SK-N-SH (cell line): ENCODE data around the gene ACSL3. TPM values are rescaled to one million over a fixed set of nuclear protein-coding genes. Genes with fewer than 3 reads are reported as not detected.
A peak's percentile ranks its signal among the peaks of the same experiment; 100 is the strongest.

Experiments used
- CTCF ChIA-PET: fragments of 300-600, 350-600 bp; formaldehyde crosslinking; extraction: SDS; loops from one replicate; lab custom pipeline; 2021; lab: Yijun Ruan, JAX
- POLR2A ChIA-PET: fragments of 350-600 bp; sonication (Branson Sonifier 250); formaldehyde crosslinking; extraction: SDS; loops from one replicate; lab custom pipeline; 2020; ENCODE audit warnings: antibody characterized with exemption, inconsistent platforms; lab: Yijun Ruan, JAX
- DNase-seq: peaks from one replicate; pipeline ENCODE4 v3.0.0; 2012
- H2AFZ ChIP-seq: fragments of 200-600 bp; sonication (generic); 2 replicates; pipeline ENCODE4 v1.8.1; 2016; ENCODE audit warnings: antibody characterized with exemption, mild to moderate bottlenecking, low read depth
- H3F3A ChIP-seq: fragments of 200-600 bp; sonication (generic); replicated peaks from 2 replicates; pipeline ENCODE3; 2016; ENCODE audit warnings: antibody characterized with exemption, mild to moderate bottlenecking; ENCODE audit not compliant: insufficient read depth
- H3K27ac ChIP-seq, 2 experiments: fragments of 200-500 bp in 1 of 2; fragments of 200-600 bp in 1 of 2; sonication (Bioruptor generic) in 1 of 2; sonication (generic), shearing (Covaris generic) in 1 of 2; 2 replicates each; pipeline versions ENCODE4 v1.5.1 to v1.6.1; 2014 to 2016; ENCODE audit warnings: low read depth in 2 of 2, inconsistent platforms in 1 of 2, low read length in 1 of 2, mild to moderate bottlenecking in 1 of 2, mixed read lengths in 1 of 2
- H3K27me3 ChIP-seq: fragments of 200-600 bp; sonication (generic), shearing (Covaris generic); 2 replicates; pipeline ENCODE4 v1.6.1; 2016; ENCODE audit warnings: mixed run types; ENCODE audit not compliant: insufficient read depth
- H3K36me3 ChIP-seq, 2 experiments: fragments of 200-500 bp in 1 of 2; fragments of 200-600 bp in 1 of 2; sonication (Bioruptor generic) in 1 of 2; sonication (generic) in 1 of 2; replicated peaks in 1 of 2; 2 replicates each; pipeline versions ENCODE3 to v1.5.1; 2014 to 2016; ENCODE audit warnings: low read length in 1 of 2, mild to moderate bottlenecking in 1 of 2; ENCODE audit not compliant: insufficient read depth in 2 of 2, control insufficient read depth in 1 of 2
- H3K4me1 ChIP-seq, 2 experiments: fragments of 200-500 bp in 1 of 2; fragments of 200-600 bp in 1 of 2; sonication (Bioruptor generic) in 1 of 2; sonication (generic), shearing (Covaris generic) in 1 of 2; 2 replicates each; pipeline versions ENCODE4 v1.5.1 to v1.6.1; 2014 to 2016; ENCODE audit warnings: low read depth in 1 of 2, low read length in 1 of 2, mixed run types in 1 of 2; ENCODE audit not compliant: insufficient read depth in 2 of 2, control insufficient read depth in 1 of 2
- H3K4me2 ChIP-seq: fragments of 200-600 bp; sonication (generic), shearing (Covaris generic); 2 replicates; pipeline ENCODE4 v1.6.1; 2017; ENCODE audit warnings: mixed run types
- H3K4me3 ChIP-seq, 2 experiments: fragments of 200-500 bp in 1 of 2; fragments of 200-600 bp in 1 of 2; sonication (Bioruptor generic) in 1 of 2; sonication (generic), shearing (Covaris generic) in 1 of 2; 2 replicates each; pipeline versions ENCODE4 v1.5.1 to v1.8.1; 2014 to 2016; ENCODE audit warnings: low read depth in 2 of 2, inconsistent platforms in 1 of 2, low read length in 1 of 2, mild to moderate bottlenecking in 1 of 2, mixed read lengths in 1 of 2, moderate library complexity in 1 of 2
- H3K79me2 ChIP-seq: fragments of 200-600 bp; sonication (generic); 2 replicates; pipeline ENCODE4 v1.8.1; 2017; ENCODE audit warnings: mild to moderate bottlenecking; ENCODE audit not compliant: insufficient read depth
- H3K9ac ChIP-seq: fragments of 200-600 bp; sonication (generic); 2 replicates; pipeline ENCODE4 v1.6.1; 2017; ENCODE audit warnings: mixed run types
- H3K9me2 ChIP-seq: fragments of 200-600 bp; sonication (generic); 2 replicates; pipeline ENCODE4 v1.6.1; 2017; ENCODE audit warnings: mixed run types
- H3K9me3 ChIP-seq: fragments of 200-600 bp; sonication (generic); 2 replicates; pipeline ENCODE4 v1.6.1; 2017; ENCODE audit warnings: mixed run types, mild to moderate bottlenecking, moderate library complexity
- H4K20me1 ChIP-seq: fragments of 200-600 bp; sonication (generic); 2 replicates; pipeline ENCODE4 v1.6.1; 2017; ENCODE audit warnings: mild to moderate bottlenecking, mixed run types; ENCODE audit not compliant: insufficient read depth
- EP300 ChIP-seq, 2 experiments: IDR thresholded peaks; 2 replicates each; pipeline versions ENCODE4 v1.4.0 to v1.6.1; 2012; ENCODE audit warnings: borderline replicate concordance in 1 of 2, low read depth in 1 of 2, low read length in 1 of 2
- FOSL2 ChIP-seq: IDR thresholded peaks from 2 replicates; pipeline ENCODE4 v1.4.0; 2012; ENCODE audit warnings: low read depth, mild to moderate bottlenecking, moderate library complexity, borderline replicate concordance
- FOXM1 ChIP-seq: IDR thresholded peaks from 2 replicates; pipeline ENCODE4 v1.4.0; 2012; ENCODE audit warnings: low read depth, mild to moderate bottlenecking
- GABPA ChIP-seq: IDR thresholded peaks from 2 replicates; pipeline ENCODE4 v1.4.0; 2012; ENCODE audit warnings: low read depth, mild to moderate bottlenecking
- IRF3 ChIP-seq: fragments of 150-350 bp; IDR thresholded peaks from 2 replicates; pipeline ENCODE4 v1.6.1; 2016; ENCODE audit warnings: mild to moderate bottlenecking, low read depth, low read length
- JUND ChIP-seq: IDR thresholded peaks from 2 replicates; pipeline ENCODE4 v1.4.0; 2012
- MAX ChIP-seq: IDR thresholded peaks from 2 replicates; pipeline ENCODE4 v1.4.0; 2012; ENCODE audit warnings: low read depth
- MEF2A ChIP-seq: IDR thresholded peaks from 2 replicates; pipeline ENCODE4 v1.4.0; 2012; ENCODE audit warnings: low read depth, borderline replicate concordance
- MXI1 ChIP-seq: IDR thresholded peaks from 2 replicates; pipeline ENCODE4 v1.6.1; 2012; ENCODE audit warnings: mild to moderate bottlenecking, low read depth, low read length, improper control_type of control experiment
- NFIC ChIP-seq: IDR thresholded peaks from 2 replicates; pipeline ENCODE4 v1.4.0; 2012; ENCODE audit warnings: borderline replicate concordance
- PBX3 ChIP-seq: IDR thresholded peaks from 2 replicates; pipeline ENCODE4; 2012
- POLR2AphosphoS5 ChIP-seq: IDR thresholded peaks from 2 replicates; pipeline ENCODE4 v1.6.1; 2012; ENCODE audit warnings: low read depth, low read length
- RAD21 ChIP-seq: IDR thresholded peaks from 2 replicates; pipeline ENCODE4 v1.6.1; 2012; ENCODE audit warnings: mild to moderate bottlenecking, low read length
- RCOR1 ChIP-seq: fragments of 150-350 bp; IDR thresholded peaks from 2 replicates; pipeline ENCODE4 v1.6.1; 2017; ENCODE audit warnings: antibody characterized with exemption, low read length
- REST ChIP-seq: IDR thresholded peaks from 2 replicates; pipeline ENCODE4 v1.6.1; 2012; ENCODE audit warnings: mild to moderate bottlenecking, low read depth, low read length, moderate library complexity
- RFX5 ChIP-seq: IDR thresholded peaks from 2 replicates; pipeline ENCODE4 v1.6.1; 2012; ENCODE audit warnings: mild to moderate bottlenecking, improper control_type of control experiment, low read length
- RXRA ChIP-seq: IDR thresholded peaks from 2 replicates; pipeline ENCODE4 v1.4.0; 2012; ENCODE audit warnings: low read depth, mild to moderate bottlenecking, borderline replicate concordance
- SIN3A ChIP-seq: IDR thresholded peaks from 2 replicates; pipeline ENCODE4 v1.6.1; 2012; ENCODE audit warnings: low read depth, mild to moderate bottlenecking, low read length, moderate library complexity, borderline replicate concordance
- SMC3 ChIP-seq: IDR thresholded peaks from 2 replicates; pipeline ENCODE4 v1.6.1; 2012; ENCODE audit warnings: low read depth, low read length, improper control_type of control experiment
- TCF12 ChIP-seq: IDR thresholded peaks from 2 replicates; pipeline ENCODE4 v1.4.0; 2012
- TEAD4 ChIP-seq: IDR thresholded peaks from 2 replicates; pipeline ENCODE4 v1.4.0; 2012; ENCODE audit warnings: mild to moderate bottlenecking, borderline replicate concordance; ENCODE audit not compliant: insufficient read depth
- USF1 ChIP-seq: IDR thresholded peaks from 2 replicates; pipeline ENCODE4 v1.4.0; 2012; ENCODE audit warnings: low read depth, borderline replicate concordance
- YY1 ChIP-seq: IDR thresholded peaks from 2 replicates; pipeline ENCODE4 v1.4.0; 2012; ENCODE audit warnings: low read depth, mild to moderate bottlenecking
- WGBS: methylation state at CpG from one replicate; pipeline ENCODE4 v1.1.6; 2017; ENCODE audit warnings: low lambda C conversion rate; 5-methylcytosine and 5-hydroxymethylcytosine counted together
- polyA plus RNA-seq, 3 experiments: library from polyadenylated mRNA; depleted of rRNA; stranded (reverse); fragments of >200 nt; gene quantifications; 2 replicates each; pipeline ENCODE4 v1.2.3, GENCODE V29; 2012

The ACSL3 gene
- polyA plus RNA-seq, 1 of the 3 experiments (the other 2 are of a cell fraction), result 15.7 TPM

GRCh38 chr2:222955008-222955407 is 94.2 kb downstream of the ACSL3 start (continued):
- TF ChIP-seq REST (no peak), JUND (no peak)

GRCh38 chr2:222959358-222959757 is 98.5 kb downstream of the ACSL3 start:
- peak overlapping the region; percentile 25 for H3K4me2 ChIP-seq
- H3K4me1 ChIP-seq, result peaks cover 0 to 16% of the 10 kb centered on the region in 2 experiments; a peak in 3 of 4 replicates
- POLR2A ChIA-PET, result no interaction called here
- 37% methylated on average over 4 of the region's 4 CpGs for WGBS
- CTCF ChIA-PET, result interaction anchor here (0.5 to 3.2 kb wide), 6 partner anchors 10 to 838 kb away, joined by 3 to 13 read pairs (median 4); no protein-coding TSS in a partner anchor
- peaks cover 6% of the 10 kb centered on the region for H3F3A ChIP-seq
- H3K9me3 ChIP-seq, result no peaks in the 10 kb centered on the region
- peak overlapping the region; percentile 53; the same call in 1 of the 2 replicates for H2AFZ ChIP-seq
- peak overlapping the region in 1 of 2 experiments; percentile 49; a peak in 2 of 4 replicates for H3K27ac ChIP-seq
- H3K36me3 ChIP-seq, result peaks cover 0 to 7% of the 10 kb centered on the region in 2 experiments
- DNase-seq, result no peak
- H3K9ac ChIP-seq, result peak overlapping the region; percentile 35; the same call in 1 of the 2 replicates
- no peak overlapping the region for H3K4me3 ChIP-seq
- no peaks in the 10 kb centered on the region for H3K79me2 ChIP-seq
- no peaks in the 10 kb centered on the region for H3K27me3 ChIP-seq
- no peaks in the 10 kb centered on the region for H3K9me2 ChIP-seq
- no peaks in the 10 kb centered on the region for H4K20me1 ChIP-seq
- TF ChIP-seq POLR2AphosphoS5, result no peak
- no peak; the same call in 1 of the 2 replicates for TF ChIP-seq PBX3
- no peak for TF ChIP-seq USF1
- no peak for TF ChIP-seq RFX5
- no peak for TF ChIP-seq IRF3
- TF ChIP-seq SIN3A, result no peak
- TF ChIP-seq JUND, result peak; percentile 32; the same call in 1 of the 2 replicates
- no peak; the same call in 1 of the 2 replicates for TF ChIP-seq NFIC
- peak in 1 of 2 experiments; percentile 11; a peak in 1 of 4 replicates for TF ChIP-seq EP300 (IDR thresholded peaks at IDR 0.05; ENCODE audit: borderline replicate concordance in 1 of 2, low read depth in 1 of 2, low read length in 1 of 2)
- no peak for TF ChIP-seq RXRA
- peak; percentile 21; the same call in 1 of the 2 replicates for TF ChIP-seq SMC3
- TF ChIP-seq YY1, result no peak
- peak; percentile 65; the same call in 1 of the 2 replicates for TF ChIP-seq TEAD4
- TF ChIP-seq GABPA, result no peak
- no peak for TF ChIP-seq RCOR1
- peak; percentile 33; the same call in 1 of the 2 replicates for TF ChIP-seq TCF12
- TF ChIP-seq FOXM1, result no peak
- TF ChIP-seq MXI1, result no peak
- peak; percentile 47; the same call in 1 of the 2 replicates for TF ChIP-seq MAX
- TF ChIP-seq MEF2A, result no peak
- TF ChIP-seq FOSL2, result peak; percentile 76
- peak; percentile 13; the same call in 1 of the 2 replicates for TF ChIP-seq RAD21
